K562 (cell line): Measurements from ENCODE around the gene TTC39C. TPM values are rescaled to one million over a fixed set of nuclear protein-coding genes. Genes with fewer than 3 reads are reported as not detected.

ENCODE experiments used
- ATAC-seq: fragments of 200-7000 bp; cut with Tn5 transposase; 3 replicates; pipeline ENCODE4 v1.9.1; 2020; ENCODE audit warnings: moderate library complexity
- BruUV-seq: library from RNA; stranded (reverse); fragments of 400-500 nt; replicated peaks from 2 replicates; lab custom pipeline; 2021; lab: Mats Ljungman, UMichigan
- CTCF ChIA-PET: fragments of 300-600 bp; formaldehyde crosslinking; extraction: SDS; loops from one replicate; lab custom pipeline; 2021; ENCODE audit warnings: low intra/inter-chr PET ratio; lab: Yijun Ruan, JAX
- POLR2A ChIA-PET: fragments of 300-600, 350-650 bp; sonication (Branson Sonifier 250); formaldehyde crosslinking; extraction: SDS; loops from one replicate; lab custom pipeline; 2021; ENCODE audit warnings: antibody characterized with exemption, inconsistent platforms; lab: Yijun Ruan, JAX
- DNase-seq, 4 experiments: peaks; one replicate each; pipeline versions ENCODE4 v3.0.0 to v3.0.0-alpha.2; 2011 to 2018; ENCODE audit warnings: low spot score in 3 of 4, mixed read lengths in 3 of 4; ENCODE audit errors: extremely low read depth in 1 of 4
- FAIRE-seq: peaks from 2 replicates; lab custom pipeline; 2011; peaks lifted over from hg19 to GRCh38; lab: Jason Lieb, UNC
- H2AFZ ChIP-seq: 2 replicates; pipeline ENCODE4 v1.6.0; 2011; ENCODE audit warnings: low read depth, low read length, control low read depth, inconsistent platforms
- H3K27ac ChIP-seq: fragments of 200-600 bp; 3 replicates; pipeline ENCODE4 v1.8.0; 2011; ENCODE audit warnings: low read depth, mild to moderate bottlenecking, control low read depth, inconsistent platforms, low read length, moderate library complexity, mixed read lengths; ENCODE audit errors: extremely low read depth
- H3K27me3 ChIP-seq, 2 experiments: fragments of 300-600 bp in 1 of 2; 2 replicates in 1 of 2; 3 replicates in 1 of 2; pipeline versions ENCODE4 v1.6.0 to v1.8.0; 2011; ENCODE audit warnings: inconsistent platforms in 2 of 2, low read length in 2 of 2, mild to moderate bottlenecking in 1 of 2, mixed read lengths in 1 of 2, moderate library complexity in 1 of 2; ENCODE audit not compliant: control insufficient read depth in 2 of 2, insufficient read depth in 2 of 2
- H3K36me3 ChIP-seq: fragments of 300-600 bp; 3 replicates; pipeline ENCODE4 v1.8.0; 2011; ENCODE audit warnings: mild to moderate bottlenecking, low read length, inconsistent platforms; ENCODE audit not compliant: control insufficient read depth, insufficient read depth
- H3K4me1 ChIP-seq, 2 experiments: fragments of 200-600 bp in 1 of 2; replicated peaks in 1 of 2; 2 replicates in 1 of 2; 3 replicates in 1 of 2; pipeline versions ENCODE4 v1.5.1 to v1.8.0; 2011; ENCODE audit warnings: inconsistent platforms in 2 of 2, low read length in 2 of 2, mild to moderate bottlenecking in 1 of 2, mixed read lengths in 1 of 2, moderate library complexity in 1 of 2; ENCODE audit not compliant: control insufficient read depth in 2 of 2, insufficient read depth in 2 of 2
- H3K4me2 ChIP-seq: 2 replicates; pipeline ENCODE4 v1.6.1; 2011; ENCODE audit warnings: low read length, control low read depth, inconsistent platforms, mixed read lengths; ENCODE audit not compliant: insufficient read depth
- H3K4me3 ChIP-seq: fragments of 200-600 bp; sonication (generic), shearing (Covaris generic); 2 replicates; pipeline ENCODE4 v1.5.1; 2016; ENCODE audit warnings: control low read depth, inconsistent platforms
- H3K79me2 ChIP-seq: fragments of 200-600 bp; 3 replicates; pipeline ENCODE4 v1.8.0; 2011; ENCODE audit warnings: low read length, inconsistent platforms; ENCODE audit not compliant: control insufficient read depth, insufficient read depth
- H3K9ac ChIP-seq, 2 experiments: 2 replicates each; pipeline versions ENCODE4 v1.6.0 to v1.6.1; 2011; ENCODE audit warnings: low read depth in 2 of 2, low read length in 2 of 2, control low read depth in 1 of 2, inconsistent platforms in 1 of 2, mild to moderate bottlenecking in 1 of 2, mixed read lengths in 1 of 2; ENCODE audit not compliant: insufficient read depth in 1 of 2
- H3K9me1 ChIP-seq: one replicate; pipeline ENCODE4 v1.6.0; 2011; ENCODE audit warnings: inconsistent platforms, mild to moderate bottlenecking, low read length, moderate library complexity; ENCODE audit not compliant: control insufficient read depth, insufficient read depth
- H3K9me3 ChIP-seq: replicated peaks from 2 replicates; pipeline ENCODE4 v1.5.1; 2011; ENCODE audit warnings: low read depth, low read length, inconsistent platforms; ENCODE audit not compliant: control insufficient read depth, insufficient read depth
- H4K20me1 ChIP-seq: replicated peaks from 2 replicates; pipeline ENCODE4 v1.6.1; 2011; ENCODE audit warnings: low read length, inconsistent platforms, mixed read lengths; ENCODE audit not compliant: control insufficient read depth, insufficient read depth
- CBFB ChIP-seq: sonication (generic); formaldehyde crosslinking; IDR thresholded peaks from 2 replicates; pipeline ENCODE4 v1.4.0; 2020; ENCODE audit warnings: mild to moderate bottlenecking, missing genetic modification reagents
- FOXJ2 ChIP-seq: fragments of 200-800 bp; sonication (Bioruptor generic); IDR thresholded peaks from 2 replicates; pipeline ENCODE4 v1.6.1; 2016; ENCODE audit warnings: missing genetic modification characterization, missing compliant biosample characterization
- FUS ChIP-seq: fragments of 200-400 bp; formaldehyde crosslinking; optimal IDR thresholded peaks from 2 replicates; pipeline ENCODE3; 2017; ENCODE audit warnings: low read depth, low read length
- KHSRP ChIP-seq: fragments of 450-650 bp; IDR thresholded peaks from 2 replicates; pipeline ENCODE4 v1.6.1; 2017
- NFRKB ChIP-seq: fragments of 450-650 bp; IDR thresholded peaks from 2 replicates; pipeline ENCODE4 v1.6.1; 2016; ENCODE audit warnings: low read depth
- RNF2 ChIP-seq: sonication (generic); IDR thresholded peaks from 2 replicates; pipeline ENCODE4 v1.6.1; 2016
- SRSF9 ChIP-seq: fragments of 200-400 bp; formaldehyde crosslinking; IDR thresholded peaks from 2 replicates; pipeline ENCODE4 v1.6.1; 2017; ENCODE audit warnings: low read depth, low read length, borderline replicate concordance
- ZNF707 ChIP-seq: fragments of 250-450 bp; sonication (Bioruptor Pico); conservative IDR thresholded peaks from 2 replicates; pipeline ENCODE4 v1.8.0; 2022; ENCODE audit warnings: inconsistent platforms, mild to moderate bottlenecking, moderate library complexity
- ZNF75A ChIP-seq: fragments of 450-650 bp; formaldehyde crosslinking; IDR thresholded peaks from 2 replicates; pipeline ENCODE4 v1.4.0; 2020; ENCODE audit warnings: mild to moderate bottlenecking
- WGBS: fragments of 100-300 bp; shearing (Covaris generic); methylation state at CpG from one replicate; pipeline ENCODE4 v1.1.6; 2016; ENCODE audit warnings: low coverage, mixed read lengths; ENCODE audit not compliant: insufficient coverage; ENCODE audit errors: missing lambda C conversion rate; 5-methylcytosine and 5-hydroxymethylcytosine counted together
- in situ Hi-C: fragments of 300-500 bp; cut with MboI; formaldehyde crosslinking; loops from 4 replicates; pipeline ENCODE4 v1.15.0; 2018; ENCODE audit warnings: inconsistent platforms, mixed read lengths
- intact Hi-C: fragments of 100-400 bp; cut with micrococcal nuclease; formaldehyde crosslinking; loops from 2 replicates; pipeline ENCODE4 v1.14.2; 2022
- polyA plus RNA-seq, 8 experiments: library from polyadenylated mRNA; depleted of rRNA in 4 of 8; stranded (reverse) in 5 of 8; unstranded in 3 of 8; fragments of >200 nt; fragmentation: Nextera tagmentation in 2 of 8; fragmentation: Illumina TruSeq in 1 of 8; extraction: Ambion mirVana in 2 of 8; extraction: Trizol in 1 of 8; gene quantifications; 2 replicates each; pipeline versions ENCODE4 v1.2.1 to v1.2.3, GENCODE V29; 2011 to 2014; ENCODE audit warnings: inconsistent platforms in 1 of 8, missing spikeins in 1 of 8
- total RNA-seq, 7 experiments: library from RNA; depleted of rRNA in 6 of 7; stranded (reverse); fragments of >200 nt in 6 of 7; fragmentation: Illumina TruSeq in 2 of 7; extraction: Trizol in 2 of 7; gene quantifications; 2 replicates each; pipeline versions ENCODE4 v1.2.1 to v1.2.3, GENCODE V29; 2011 to 2021; ENCODE audit warnings: low replicate concordance in 1 of 7
- TF ChIP-seq, protein P1 (sequence below): IDR thresholded peaks from 3 replicates; pipeline ENCODE4 v1.6.1; 2011; ENCODE audit warnings: borderline replicate concordance, mild to moderate bottlenecking; ENCODE audit not compliant: insufficient read length, insufficient read depth

TTC39C gene
- total and polyA plus RNA-seq, 9 of the 15 experiments (the other 6 are each of a cell fraction or from before 2014, with no cell fraction given), result 0.01 to 0.58 (median 0.18) TPM; not detected in 5

- H3K9ac ChIP-seq, result no peak overlapping the region
- in situ Hi-C loops (no loop called here), intact Hi-C loops (no loop called here)
- H3K9me3 ChIP-seq, result no peaks in the 10 kb centered on the region
- H3K36me3 ChIP-seq, result no peaks in the 10 kb centered on the region
- DNase-seq (no peak), FAIRE-seq (no peak), ATAC-seq (no peak)
- no peaks in the 10 kb centered on the region for H3K9me1 ChIP-seq
- H2AFZ ChIP-seq, result no peak overlapping the region
- H4K20me1 ChIP-seq, result no peaks in the 10 kb centered on the region
- H3K4me3 ChIP-seq, result no peak overlapping the region
- no peak overlapping the region for H3K4me2 ChIP-seq
- CTCF ChIA-PET, result no interaction called here
- POLR2A ChIA-PET, result no interaction called here
- H3K27me3 ChIP-seq, result peaks cover 0 to 4% of the 10 kb centered on the region in 2 experiments; a peak in 2 of 5 replicates
- TF ChIP-seq, protein P1, sequence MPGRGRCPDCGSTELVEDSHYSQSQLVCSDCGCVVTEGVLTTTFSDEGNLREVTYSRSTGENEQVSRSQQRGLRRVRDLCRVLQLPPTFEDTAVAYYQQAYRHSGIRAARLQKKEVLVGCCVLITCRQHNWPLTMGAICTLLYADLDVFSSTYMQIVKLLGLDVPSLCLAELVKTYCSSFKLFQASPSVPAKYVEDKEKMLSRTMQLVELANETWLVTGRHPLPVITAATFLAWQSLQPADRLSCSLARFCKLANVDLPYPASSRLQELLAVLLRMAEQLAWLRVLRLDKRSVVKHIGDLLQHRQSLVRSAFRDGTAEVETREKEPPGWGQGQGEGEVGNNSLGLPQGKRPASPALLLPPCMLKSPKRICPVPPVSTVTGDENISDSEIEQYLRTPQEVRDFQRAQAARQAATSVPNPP, result no peak
- TF ChIP-seq SRSF9, result no peak
- no peak for TF ChIP-seq FUS
- TF ChIP-seq KHSRP, result no peak
- no peak for TF ChIP-seq FOXJ2 (tag)
- TF ChIP-seq ZNF75A, result no peak
- no peak for TF ChIP-seq RNF2
- TF ChIP-seq CBFB (CRISPR knock-in tag), result no peak
- TF ChIP-seq NFRKB, result no peak
- TF ChIP-seq ZNF707 (CRISPR knock-in tag), result no peak
- no TSS peak for BruUV-seq
- no peaks in the 10 kb centered on the region for H3K79me2 ChIP-seq
- 0% methylated on average over 3 of the region's 3 CpGs for WGBS
- no peak overlapping the region for H3K27ac ChIP-seq
- H3K4me1 ChIP-seq, result no peaks in the 10 kb centered on the region
These were observed 16.8 kb downstream of the TTC39C start for GRCh38 chr18:24031318-24031717.
